NB4 (cell line): ENCODE data around the gene CDC42EP4.

Experiments used
- DNase-seq: peaks from one replicate; pipeline ENCODE4 v3.0.0; 2010; ENCODE audit warnings: low read depth
- H3K4me3 ChIP-seq: one replicate; pipeline ENCODE4 v1.5.1; 2011; ENCODE audit warnings: mild to moderate bottlenecking, low read depth, low read length, moderate library complexity
- MYC ChIP-seq: IDR thresholded peaks from 2 replicates; pipeline ENCODE4 v1.6.1; 2011; ENCODE audit warnings: low read depth, low read length
- POLR2A ChIP-seq: IDR thresholded peaks from 2 replicates; pipeline ENCODE4 v1.6.1; 2011; ENCODE audit warnings: mild to moderate bottlenecking; ENCODE audit not compliant: insufficient read length; ENCODE audit errors: extremely low read depth
- TF ChIP-seq, protein P1 (sequence below): IDR thresholded peaks from one replicate; pipeline ENCODE4 v1.5.1; 2012; ENCODE audit warnings: low read depth, low read length
- TF ChIP-seq, protein P2 (sequence below): IDR thresholded peaks from 2 replicates; pipeline ENCODE4 v1.6.1; 2011; ENCODE audit warnings: low read depth, low read length

The CDC42EP4 gene

DNA sequence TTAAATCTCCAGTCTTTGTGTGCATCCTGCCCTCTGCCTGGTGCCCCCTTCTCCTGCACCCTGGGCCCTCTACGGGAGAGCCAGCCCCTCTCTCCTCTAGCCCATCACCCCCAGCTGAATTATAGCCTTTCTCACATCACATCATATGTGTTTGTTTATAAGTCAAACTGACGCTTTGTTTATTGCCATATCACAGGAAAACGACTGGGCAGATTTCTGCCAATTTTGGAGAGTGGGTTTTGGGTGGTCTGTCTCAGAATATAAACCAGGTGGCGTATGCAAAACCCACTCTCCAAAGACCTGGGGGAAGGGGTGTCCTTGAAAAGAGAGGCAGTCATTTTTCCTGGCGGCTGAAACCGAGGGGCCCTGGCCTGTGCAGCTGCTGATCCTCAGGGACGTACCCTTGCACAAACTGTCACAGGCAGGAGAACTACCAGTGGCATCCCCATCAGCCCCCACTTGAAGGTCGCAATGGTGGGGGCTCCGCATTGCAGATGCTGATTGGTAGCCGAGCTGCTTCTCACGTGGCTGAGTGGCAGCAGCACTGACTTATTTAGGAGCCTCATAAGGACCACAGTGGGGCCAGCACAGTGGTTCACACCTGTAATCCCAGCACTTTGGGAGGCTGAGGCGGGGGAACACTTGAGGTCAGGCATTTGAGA is 34.8 kb upstream of the CDC42EP4 start:
- no peak for DNase-seq
- TF ChIP-seq MYC (no peak), POLR2A (no peak)
- TF ChIP-seq, protein P1, sequence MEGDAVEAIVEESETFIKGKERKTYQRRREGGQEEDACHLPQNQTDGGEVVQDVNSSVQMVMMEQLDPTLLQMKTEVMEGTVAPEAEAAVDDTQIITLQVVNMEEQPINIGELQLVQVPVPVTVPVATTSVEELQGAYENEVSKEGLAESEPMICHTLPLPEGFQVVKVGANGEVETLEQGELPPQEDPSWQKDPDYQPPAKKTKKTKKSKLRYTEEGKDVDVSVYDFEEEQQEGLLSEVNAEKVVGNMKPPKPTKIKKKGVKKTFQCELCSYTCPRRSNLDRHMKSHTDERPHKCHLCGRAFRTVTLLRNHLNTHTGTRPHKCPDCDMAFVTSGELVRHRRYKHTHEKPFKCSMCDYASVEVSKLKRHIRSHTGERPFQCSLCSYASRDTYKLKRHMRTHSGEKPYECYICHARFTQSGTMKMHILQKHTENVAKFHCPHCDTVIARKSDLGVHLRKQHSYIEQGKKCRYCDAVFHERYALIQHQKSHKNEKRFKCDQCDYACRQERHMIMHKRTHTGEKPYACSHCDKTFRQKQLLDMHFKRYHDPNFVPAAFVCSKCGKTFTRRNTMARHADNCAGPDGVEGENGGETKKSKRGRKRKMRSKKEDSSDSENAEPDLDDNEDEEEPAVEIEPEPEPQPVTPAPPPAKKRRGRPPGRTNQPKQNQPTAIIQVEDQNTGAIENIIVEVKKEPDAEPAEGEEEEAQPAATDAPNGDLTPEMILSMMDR, result no peak
- TF ChIP-seq, protein P2, sequence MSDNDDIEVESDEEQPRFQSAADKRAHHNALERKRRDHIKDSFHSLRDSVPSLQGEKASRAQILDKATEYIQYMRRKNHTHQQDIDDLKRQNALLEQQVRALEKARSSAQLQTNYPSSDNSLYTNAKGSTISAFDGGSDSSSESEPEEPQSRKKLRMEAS, result no peak
- H3K4me3 ChIP-seq, result no peak overlapping the region

DNA sequence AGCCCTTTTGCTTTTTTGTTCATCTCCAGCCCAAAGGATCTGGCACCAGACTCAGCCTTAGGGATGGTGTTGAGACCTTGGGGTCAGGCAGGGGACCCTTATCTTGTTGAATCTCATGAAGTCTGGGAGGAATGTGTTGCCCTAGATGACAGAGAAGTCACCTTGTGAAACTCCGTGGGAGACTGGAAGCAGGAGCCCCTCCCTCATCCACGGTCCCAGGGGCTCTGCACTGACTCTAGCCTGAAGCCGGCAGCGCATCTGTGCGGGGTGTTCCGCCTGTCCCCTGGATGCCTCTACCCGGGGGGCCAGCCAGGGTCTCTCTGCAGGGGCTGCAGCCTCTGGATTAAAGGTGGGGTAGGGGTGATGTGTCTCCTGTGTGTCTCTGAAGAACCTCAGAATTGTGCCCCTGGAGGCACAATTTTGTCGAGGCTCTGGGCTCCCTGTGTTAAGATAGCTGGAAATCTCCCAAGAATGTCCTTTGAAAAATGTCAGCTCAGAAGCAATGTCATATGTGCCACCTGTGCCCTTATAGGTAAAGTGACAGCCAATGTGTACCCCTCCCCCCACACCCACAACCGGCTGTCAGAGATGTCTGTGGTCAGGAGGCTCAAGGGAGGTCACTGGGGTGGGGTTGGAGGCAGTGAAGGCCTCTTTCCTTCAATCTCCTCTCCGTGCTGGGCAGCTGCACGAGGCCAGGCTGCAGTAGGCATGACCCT is 32.1 kb upstream of the CDC42EP4 start:
- no peak for DNase-seq
- TF ChIP-seq, protein P2, result no peak
- TF ChIP-seq, protein P1, result no peak
- no peak for TF ChIP-seq MYC
- no peak for TF ChIP-seq POLR2A
- no peak overlapping the region for H3K4me3 ChIP-seq

DNA sequence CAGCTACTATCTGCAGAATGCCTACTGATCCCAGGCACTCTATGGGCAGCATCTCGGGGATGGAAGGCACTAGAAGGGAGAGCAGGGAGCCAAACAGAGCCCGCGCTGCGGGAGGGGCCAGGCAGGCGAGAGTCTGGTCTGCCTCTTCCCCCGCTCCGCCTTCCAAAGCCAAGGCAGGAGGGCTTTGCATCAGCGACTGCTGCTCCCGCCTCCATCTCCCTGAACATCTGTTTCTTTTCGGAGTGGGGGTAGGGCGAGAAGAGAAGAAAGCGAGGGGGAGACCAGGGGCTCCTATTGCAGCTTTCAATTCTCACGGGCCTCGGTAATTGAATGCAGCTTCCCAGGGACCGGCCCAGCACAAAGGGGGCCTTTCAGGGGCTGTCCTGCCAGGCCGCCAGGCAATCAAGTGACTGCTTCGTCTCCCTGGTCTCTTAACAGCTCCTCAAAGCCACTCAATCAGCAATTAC is 31.4 kb upstream of the CDC42EP4 start:
- no peak for DNase-seq
- TF ChIP-seq, protein P2, result no peak
- H3K4me3 ChIP-seq, result no peak overlapping the region

DNA sequence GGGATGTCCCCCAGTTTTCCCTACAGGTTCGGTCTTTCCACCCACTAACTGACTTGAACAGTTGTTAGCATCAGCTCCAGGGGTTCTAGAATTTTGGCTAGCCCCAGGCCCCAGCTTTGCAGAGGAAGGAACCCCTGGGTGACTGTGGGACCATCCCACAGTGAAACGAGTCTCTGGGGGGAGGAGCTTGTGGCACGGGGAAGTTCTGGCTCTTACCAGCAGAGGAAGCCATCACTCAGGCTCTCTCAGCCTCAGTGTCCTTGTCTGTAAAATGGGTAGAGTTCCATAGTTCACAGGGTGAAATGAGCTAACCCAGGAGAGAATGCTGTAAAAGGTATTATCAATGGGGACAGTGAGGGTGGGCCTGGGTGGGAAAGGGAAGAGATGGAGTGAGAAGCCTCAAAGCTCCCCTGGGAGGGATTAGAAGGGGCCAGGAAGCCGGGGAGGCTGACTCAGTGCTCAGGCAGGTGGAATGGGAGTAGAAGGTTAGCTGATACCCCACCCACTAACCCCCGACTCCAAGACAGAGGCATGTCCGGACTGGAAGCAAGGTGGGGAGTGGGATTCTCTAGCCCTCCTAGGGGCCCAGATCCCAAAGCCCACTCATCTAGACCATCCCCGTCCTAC is 30.9 kb upstream of the CDC42EP4 start:
- peak; percentile 48 for DNase-seq
- H3K4me3 ChIP-seq, result no peak overlapping the region
- TF ChIP-seq, protein P1, result peak; percentile 4
- TF ChIP-seq, protein P2, result no peak

DNA sequence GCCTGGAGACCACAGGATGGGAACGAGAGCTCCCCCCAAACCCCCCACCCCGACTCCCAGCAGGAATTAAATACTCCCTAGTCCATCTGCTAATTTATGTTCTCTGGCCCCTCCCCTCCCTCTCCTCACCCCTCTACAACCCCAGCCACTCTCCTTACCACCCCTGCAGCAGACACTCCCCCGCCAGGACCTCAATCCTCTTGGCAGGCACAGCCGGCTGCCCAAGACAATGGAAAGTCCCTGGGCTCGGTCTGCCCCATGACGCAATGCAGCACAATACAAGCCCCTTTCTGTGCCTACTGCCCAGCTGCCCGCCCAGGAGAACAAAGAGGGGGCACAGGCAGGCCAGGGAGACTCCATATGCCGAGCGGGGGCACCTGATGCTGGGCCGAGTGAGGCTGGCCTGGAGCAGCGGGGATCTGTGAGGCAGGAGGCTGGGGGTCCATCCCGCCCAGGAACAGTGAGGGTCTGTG is 30.3 kb upstream of the CDC42EP4 start:
- no peak overlapping the region for H3K4me3 ChIP-seq
- TF ChIP-seq POLR2A (no peak), MYC (no peak)
- TF ChIP-seq, protein P2, result no peak
- TF ChIP-seq, protein P1, result no peak
- DNase-seq, result peak; percentile 76
